Measurements from ENCODE around the gene PODN. TPM values are rescaled to one million over a fixed set of nuclear protein-coding genes. Genes with fewer than 3 reads are reported as not detected.

PODN gene
- total RNA-seq, 1 experiment from 2014 or later = 0.23 TPM

- in situ Hi-C loops (cut with HindIII; ENCODE audit: low pct_unique_long_range_greater_than_20kb, low sequenced_read_pairs) (no loop called here), intact Hi-C loops (cut with micrococcal nuclease; ENCODE audit: unreplicated experiment) (no loop called here)
- H3K36me3 ChIP-seq (ENCODE audit: control insufficient read depth, insufficient read depth, low read length) = no peaks in the 10 kb centered on the region
- ChIA-PET POLR2A (no interaction called here), CTCF (no interaction called here)
- H3K27ac ChIP-seq (ENCODE audit: low read length) = no peak overlapping the region
- no peak overlapping the region for H3K4me3 ChIP-seq (ENCODE audit: low read depth in 2 of 2, low read length in 2 of 2)
- TF ChIP-seq SIN3A (IDR thresholded peaks at IDR 0.05; ENCODE audit: borderline replicate concordance, insufficient read depth, low read depth, low read length) (no peak), POLR2AphosphoS5 (IDR thresholded peaks at IDR 0.05; ENCODE audit: low read depth, low read length) (no peak), TCF7L2 (IDR thresholded peaks at IDR 0.05; ENCODE audit: low read depth, low read length) (no peak)
- TF ChIP-seq, protein P1, sequence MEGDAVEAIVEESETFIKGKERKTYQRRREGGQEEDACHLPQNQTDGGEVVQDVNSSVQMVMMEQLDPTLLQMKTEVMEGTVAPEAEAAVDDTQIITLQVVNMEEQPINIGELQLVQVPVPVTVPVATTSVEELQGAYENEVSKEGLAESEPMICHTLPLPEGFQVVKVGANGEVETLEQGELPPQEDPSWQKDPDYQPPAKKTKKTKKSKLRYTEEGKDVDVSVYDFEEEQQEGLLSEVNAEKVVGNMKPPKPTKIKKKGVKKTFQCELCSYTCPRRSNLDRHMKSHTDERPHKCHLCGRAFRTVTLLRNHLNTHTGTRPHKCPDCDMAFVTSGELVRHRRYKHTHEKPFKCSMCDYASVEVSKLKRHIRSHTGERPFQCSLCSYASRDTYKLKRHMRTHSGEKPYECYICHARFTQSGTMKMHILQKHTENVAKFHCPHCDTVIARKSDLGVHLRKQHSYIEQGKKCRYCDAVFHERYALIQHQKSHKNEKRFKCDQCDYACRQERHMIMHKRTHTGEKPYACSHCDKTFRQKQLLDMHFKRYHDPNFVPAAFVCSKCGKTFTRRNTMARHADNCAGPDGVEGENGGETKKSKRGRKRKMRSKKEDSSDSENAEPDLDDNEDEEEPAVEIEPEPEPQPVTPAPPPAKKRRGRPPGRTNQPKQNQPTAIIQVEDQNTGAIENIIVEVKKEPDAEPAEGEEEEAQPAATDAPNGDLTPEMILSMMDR (IDR thresholded peaks at IDR 0.05) = no peak
- TF ChIP-seq, protein P2, sequence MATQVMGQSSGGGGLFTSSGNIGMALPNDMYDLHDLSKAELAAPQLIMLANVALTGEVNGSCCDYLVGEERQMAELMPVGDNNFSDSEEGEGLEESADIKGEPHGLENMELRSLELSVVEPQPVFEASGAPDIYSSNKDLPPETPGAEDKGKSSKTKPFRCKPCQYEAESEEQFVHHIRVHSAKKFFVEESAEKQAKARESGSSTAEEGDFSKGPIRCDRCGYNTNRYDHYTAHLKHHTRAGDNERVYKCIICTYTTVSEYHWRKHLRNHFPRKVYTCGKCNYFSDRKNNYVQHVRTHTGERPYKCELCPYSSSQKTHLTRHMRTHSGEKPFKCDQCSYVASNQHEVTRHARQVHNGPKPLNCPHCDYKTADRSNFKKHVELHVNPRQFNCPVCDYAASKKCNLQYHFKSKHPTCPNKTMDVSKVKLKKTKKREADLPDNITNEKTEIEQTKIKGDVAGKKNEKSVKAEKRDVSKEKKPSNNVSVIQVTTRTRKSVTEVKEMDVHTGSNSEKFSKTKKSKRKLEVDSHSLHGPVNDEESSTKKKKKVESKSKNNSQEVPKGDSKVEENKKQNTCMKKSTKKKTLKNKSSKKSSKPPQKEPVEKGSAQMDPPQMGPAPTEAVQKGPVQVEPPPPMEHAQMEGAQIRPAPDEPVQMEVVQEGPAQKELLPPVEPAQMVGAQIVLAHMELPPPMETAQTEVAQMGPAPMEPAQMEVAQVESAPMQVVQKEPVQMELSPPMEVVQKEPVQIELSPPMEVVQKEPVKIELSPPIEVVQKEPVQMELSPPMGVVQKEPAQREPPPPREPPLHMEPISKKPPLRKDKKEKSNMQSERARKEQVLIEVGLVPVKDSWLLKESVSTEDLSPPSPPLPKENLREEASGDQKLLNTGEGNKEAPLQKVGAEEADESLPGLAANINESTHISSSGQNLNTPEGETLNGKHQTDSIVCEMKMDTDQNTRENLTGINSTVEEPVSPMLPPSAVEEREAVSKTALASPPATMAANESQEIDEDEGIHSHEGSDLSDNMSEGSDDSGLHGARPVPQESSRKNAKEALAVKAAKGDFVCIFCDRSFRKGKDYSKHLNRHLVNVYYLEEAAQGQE (IDR thresholded peaks at IDR 0.05; ENCODE audit: insufficient read depth in 1 of 2, low read depth in 2 of 2, low read length in 1 of 2) = no peak
- no TSS peak for BruUV-seq (replicated peaks)
- H3K27me3 ChIP-seq (ENCODE audit: control insufficient read depth, insufficient read depth, low read length) = no peaks in the 10 kb centered on the region
- H3K9me3 ChIP-seq (ENCODE audit: control insufficient read depth, insufficient read depth, low read depth, low read length) = no peaks in the 10 kb centered on the region
- ATAC-seq (no peak), DNase-seq (ENCODE audit: low read depth, low spot score) (no peak)
- H3K4me1 ChIP-seq (ENCODE audit: control insufficient read depth, insufficient read depth, low read length) = no peaks in the 10 kb centered on the region
Measured at GRCh38 chr1:53075761-53076163, 13.7 kb downstream of the PODN start.

- Histone ChIP-seq H3K27ac (ENCODE audit: low read length) (no peak overlapping the region), H3K4me1 (ENCODE audit: control insufficient read depth, insufficient read depth, low read length) (no peaks in the 10 kb centered on the region), H3K36me3 (ENCODE audit: control insufficient read depth, insufficient read depth, low read length) (no peaks in the 10 kb centered on the region), H3K4me3 (ENCODE audit: low read depth in 2 of 2, low read length in 2 of 2) (no peak overlapping the region), H3K9me3 (ENCODE audit: control insufficient read depth, insufficient read depth, low read depth, low read length) (no peaks in the 10 kb centered on the region), H3K27me3 (ENCODE audit: control insufficient read depth, insufficient read depth, low read length) (no peaks in the 10 kb centered on the region)
- no TSS peak for BruUV-seq (replicated peaks)
- ATAC-seq = no peak
- POLR2A ChIA-PET = no interaction called here
- TF ChIP-seq, protein P2 (IDR thresholded peaks at IDR 0.05; ENCODE audit: insufficient read depth in 1 of 2, low read depth in 2 of 2, low read length in 1 of 2) = no peak
- TF ChIP-seq POLR2AphosphoS5 (IDR thresholded peaks at IDR 0.05; ENCODE audit: low read depth, low read length) (no peak), TCF7L2 (IDR thresholded peaks at IDR 0.05; ENCODE audit: low read depth, low read length) (no peak), SIN3A (IDR thresholded peaks at IDR 0.05; ENCODE audit: borderline replicate concordance, insufficient read depth, low read depth, low read length) (no peak)
- TF ChIP-seq, protein P1 (IDR thresholded peaks at IDR 0.05) = no peak
- in situ Hi-C loops (cut with HindIII; ENCODE audit: low pct_unique_long_range_greater_than_20kb, low sequenced_read_pairs) = no loop called here
- intact Hi-C loops (cut with micrococcal nuclease; ENCODE audit: unreplicated experiment) = no loop called here
- CTCF ChIA-PET = no interaction called here
- no peak for DNase-seq (ENCODE audit: low read depth, low spot score)
Measured at GRCh38 chr1:53076165-53076564, 14.2 kb downstream of the PODN start.

Data from Panc1 (cell line).